GM21529 (cell line): ENCODE results near the gene GRAMD1A.
"Not testable (repeated sequence)": the region's sequence is repeated elsewhere in the genome, so short reads cannot be mapped to it uniquely, and the experiment has no call there.

ENCODE experiments used
- ATAC-seq: cut with Tn5 transposase; IDR thresholded peaks from one replicate; pipeline ENCODE4 v1.9.1; 2021; ENCODE audit not compliant: unreplicated experiment

Gene GRAMD1A

GRCh38 chr19:35034588-35035382, 34.7 kb downstream of the GRAMD1A start:
- no peak for ATAC-seq

DNA sequence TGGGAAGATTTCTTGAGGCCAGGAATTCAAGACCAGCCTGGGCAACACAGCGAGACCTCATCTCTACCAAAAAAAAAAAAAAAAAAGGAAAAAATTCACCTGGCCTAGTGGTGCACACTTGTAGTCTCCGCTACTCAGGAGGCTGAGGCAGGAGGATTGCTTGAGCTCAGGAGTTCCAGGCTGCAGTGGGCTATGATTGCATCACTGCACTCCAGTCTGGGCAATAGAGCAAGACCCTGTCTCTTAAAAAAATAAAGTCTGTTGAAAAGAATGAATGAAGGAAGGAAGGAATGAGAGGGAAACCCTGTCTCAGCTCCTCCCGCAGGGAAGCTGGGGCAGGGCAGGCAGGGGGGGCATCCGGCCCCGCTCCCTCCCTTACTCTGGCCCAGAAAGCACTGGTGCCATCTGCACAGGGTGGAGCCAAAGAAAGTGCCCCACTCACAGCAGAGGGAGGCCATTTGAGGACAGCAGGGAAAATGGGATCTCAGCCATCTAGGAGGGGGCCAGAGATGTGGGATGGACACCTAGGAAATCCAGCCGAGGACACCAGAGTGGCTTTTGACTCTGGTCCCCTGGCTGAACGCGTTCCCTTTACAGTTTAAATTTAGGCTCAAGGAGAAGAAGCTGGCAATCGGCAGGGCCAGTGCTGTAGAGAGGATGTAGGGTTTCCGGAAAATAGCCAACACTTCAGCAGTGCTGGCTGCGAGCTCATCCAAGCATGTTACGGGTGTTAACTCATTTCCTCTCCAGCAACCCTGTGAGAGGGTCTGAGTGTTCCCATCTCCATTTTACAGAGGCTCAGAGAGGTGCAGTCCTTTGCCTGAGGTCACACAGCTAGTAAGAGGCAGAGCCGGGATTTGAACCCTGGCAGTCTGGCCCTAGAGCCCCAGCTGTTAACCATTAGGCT, 37.8 kb downstream of the GRAMD1A start:
- ATAC-seq: no peak

DNA sequence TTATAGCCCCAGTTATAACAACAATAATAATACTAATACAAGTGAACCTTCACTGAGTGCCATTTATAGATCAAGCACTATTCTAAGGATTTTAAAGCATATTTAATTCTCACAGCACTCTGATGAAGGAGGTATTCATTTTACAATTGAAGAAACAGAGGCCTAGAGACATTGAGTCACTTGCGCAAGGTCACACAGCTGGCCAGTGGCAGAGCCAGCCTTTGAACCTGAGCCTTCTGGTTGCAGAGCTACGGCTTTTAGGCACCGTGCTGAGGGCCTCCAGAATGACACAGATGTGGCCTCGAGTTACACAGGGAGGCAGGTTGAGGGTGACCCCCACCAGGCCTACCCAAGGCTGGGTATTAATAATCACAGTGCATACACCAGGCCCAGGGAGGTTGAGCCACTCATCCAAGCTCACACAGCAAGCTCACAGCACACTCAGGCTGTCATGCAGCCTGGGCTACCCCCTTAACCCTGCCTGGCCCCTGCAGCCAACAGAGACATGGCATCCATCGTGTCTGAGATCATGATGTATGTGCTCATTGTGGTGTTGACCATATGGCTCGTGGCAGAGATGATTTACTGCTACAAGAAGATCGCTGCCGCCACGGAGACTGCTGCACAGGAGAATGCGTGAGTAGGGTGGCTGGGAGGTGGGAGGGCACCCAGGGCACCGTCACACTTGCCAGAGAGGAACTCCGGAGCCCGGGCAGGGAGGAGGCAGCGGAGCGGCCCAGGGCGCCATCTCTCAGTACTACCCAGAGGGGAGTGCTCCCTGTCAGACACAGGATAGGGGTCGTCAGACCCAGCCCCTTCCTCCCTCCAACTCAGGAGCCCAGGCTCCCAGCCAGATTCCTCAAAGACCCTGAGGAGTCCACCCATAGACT, 38.7 kb downstream of the GRAMD1A start:
- no peak for ATAC-seq

GRCh38 chr19:35039881-35040825, 40.0 kb downstream of the GRAMD1A start:
- ATAC-seq: no peak

- ATAC-seq: no peak
Observed at GRCh38 chr19:35040826-35041547, 40.9 kb downstream of the GRAMD1A start.

GRCh38 chr19:35041548-35042055, 41.5 kb downstream of the GRAMD1A start, which contains the start of gene HPN:
Gene HPN (plus strand): TSS chr19:35041721. CDS start chr19:35042507, 786 bp downstream.
- no peak for ATAC-seq

- ATAC-seq: no peak
Observed at GRCh38 chr19:35042056-35042730, 42.1 kb downstream of the GRAMD1A start.

DNA sequence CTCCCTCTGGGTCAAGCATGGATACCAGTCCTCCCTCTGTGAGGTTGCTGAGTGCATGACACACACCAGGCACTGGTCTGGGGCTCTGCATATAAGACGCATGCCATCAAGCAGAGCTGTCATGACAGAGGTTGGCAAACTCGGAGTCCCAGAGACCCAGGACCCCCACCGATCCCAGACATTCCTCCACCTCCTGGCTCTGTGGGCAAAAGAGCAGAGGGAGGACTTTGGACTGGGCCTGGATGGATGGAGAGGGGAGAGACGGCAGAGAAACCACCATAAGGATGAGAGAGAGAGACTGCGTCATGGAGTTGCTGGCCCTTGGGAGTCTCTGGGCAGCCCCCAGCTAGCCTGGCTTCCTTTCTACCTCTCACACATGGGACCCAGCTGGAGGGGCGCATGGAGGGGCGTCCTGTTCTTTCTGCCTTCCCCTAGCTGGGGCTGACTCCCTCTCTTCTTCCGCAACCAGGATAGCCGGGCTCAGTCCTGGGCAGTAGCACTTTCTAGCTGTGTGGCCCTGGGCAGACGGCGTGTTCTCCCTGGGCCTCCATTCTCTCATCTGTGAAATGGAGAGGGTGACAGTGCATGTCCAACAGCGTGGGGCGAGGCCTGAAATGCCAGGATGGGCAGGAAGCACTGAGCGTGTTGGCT, 43.0 kb downstream of the GRAMD1A start:
- ATAC-seq: no peak

GRCh38 chr19:35043906-35044305, 43.8 kb downstream of the GRAMD1A start:
- ATAC-seq: no peak

DNA sequence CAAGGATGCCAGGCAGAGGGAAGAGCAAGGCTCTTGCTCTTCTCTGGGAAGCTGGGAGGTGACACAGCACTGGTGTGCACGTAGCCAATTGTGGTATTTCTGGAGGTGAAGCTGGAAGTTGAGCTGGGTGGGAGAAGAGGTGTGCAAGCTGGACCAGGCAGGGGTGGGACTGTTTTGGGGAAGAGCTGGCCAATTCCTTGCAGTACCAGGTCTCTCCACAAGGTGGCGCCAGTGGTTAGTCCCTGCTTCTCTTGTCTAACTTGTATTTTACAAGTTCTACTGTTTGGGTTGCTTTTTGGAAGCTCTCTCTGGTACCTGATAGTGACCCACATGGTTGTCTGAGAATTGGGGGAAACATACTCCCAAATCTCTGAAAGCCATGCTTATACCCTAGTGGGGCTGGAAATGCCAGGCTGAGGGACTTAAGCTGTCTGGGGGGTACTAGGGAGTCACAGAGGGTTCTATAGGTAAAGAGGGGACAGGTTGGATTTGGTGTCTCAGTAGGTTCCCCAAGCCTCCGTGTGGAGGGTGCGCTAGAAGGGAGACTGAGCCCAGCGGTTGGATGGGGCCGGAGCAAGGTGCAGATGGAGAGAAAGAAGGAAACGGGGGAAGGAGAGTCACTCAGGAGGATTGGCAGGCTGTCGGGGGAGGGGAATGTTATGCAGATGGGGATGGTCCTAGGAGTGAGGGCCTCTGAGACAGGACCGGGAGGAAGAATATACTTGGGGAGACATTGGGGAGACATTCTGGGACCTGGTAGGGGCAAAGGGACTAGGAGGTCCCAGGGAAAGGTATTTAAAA, 44.4 kb downstream of the GRAMD1A start:
- ATAC-seq: no peak

DNA sequence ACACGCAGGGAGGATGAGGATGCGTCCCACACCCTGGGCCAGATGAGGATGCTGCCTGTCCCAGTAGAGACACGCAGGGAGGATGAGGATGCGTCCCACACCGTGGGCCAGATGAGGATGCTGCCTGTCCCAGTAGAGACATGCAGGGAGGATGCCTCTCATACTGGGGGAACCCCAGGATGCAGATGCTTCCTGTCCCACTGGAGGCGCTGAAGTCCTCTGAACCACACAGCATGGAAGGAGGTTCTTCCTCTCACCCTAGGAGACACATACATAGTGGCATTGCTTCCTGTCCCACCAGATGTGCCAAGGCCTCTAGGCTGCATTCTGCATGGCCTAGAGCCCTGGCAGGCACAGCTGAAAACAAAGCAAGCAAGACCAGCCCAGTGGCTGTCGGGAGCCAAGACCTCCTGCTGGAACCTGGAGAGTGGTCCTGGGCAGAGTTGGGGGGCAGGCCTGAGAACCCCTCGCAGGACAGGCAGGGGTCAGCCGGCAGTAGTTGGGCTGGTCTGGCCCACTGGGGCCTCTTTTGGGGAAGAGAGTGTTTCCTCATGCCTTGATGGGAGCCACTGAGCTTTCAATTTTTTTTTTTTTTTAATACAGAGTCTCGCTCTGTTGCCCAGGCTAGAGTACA, 45.7 kb downstream of the GRAMD1A start:
- peak; percentile 70 for ATAC-seq

DNA sequence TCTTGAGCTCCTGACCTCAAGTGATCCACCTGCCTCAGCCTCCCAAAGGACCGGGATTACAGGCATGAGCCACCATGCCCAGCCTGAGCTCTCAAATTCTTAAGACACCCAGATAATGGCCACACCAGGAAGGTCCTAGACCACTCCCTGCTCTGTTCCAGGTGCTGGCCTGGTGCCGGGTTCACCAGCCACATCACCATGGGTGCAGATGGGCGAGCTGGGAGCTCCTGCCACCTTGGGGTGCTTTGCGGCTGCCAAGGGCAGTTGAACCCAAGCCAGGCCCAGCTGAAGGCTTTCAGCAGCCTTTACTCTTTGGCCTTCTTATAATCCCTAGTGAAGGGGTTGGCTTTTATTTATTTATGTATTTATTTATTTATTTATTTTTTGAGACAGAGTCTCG, 46.3 kb downstream of the GRAMD1A start:
- ATAC-seq: no peak

- no peak for ATAC-seq
Observed at GRCh38 chr19:35048911-35049411, 48.8 kb downstream of the GRAMD1A start.

- ATAC-seq: no peak
Observed at GRCh38 chr19:35049456-35049855, 49.3 kb downstream of the GRAMD1A start.

- not testable (repeated sequence) for ATAC-seq
Observed at GRCh38 chr19:35050662-35051061, 50.5 kb downstream of the GRAMD1A start.

DNA sequence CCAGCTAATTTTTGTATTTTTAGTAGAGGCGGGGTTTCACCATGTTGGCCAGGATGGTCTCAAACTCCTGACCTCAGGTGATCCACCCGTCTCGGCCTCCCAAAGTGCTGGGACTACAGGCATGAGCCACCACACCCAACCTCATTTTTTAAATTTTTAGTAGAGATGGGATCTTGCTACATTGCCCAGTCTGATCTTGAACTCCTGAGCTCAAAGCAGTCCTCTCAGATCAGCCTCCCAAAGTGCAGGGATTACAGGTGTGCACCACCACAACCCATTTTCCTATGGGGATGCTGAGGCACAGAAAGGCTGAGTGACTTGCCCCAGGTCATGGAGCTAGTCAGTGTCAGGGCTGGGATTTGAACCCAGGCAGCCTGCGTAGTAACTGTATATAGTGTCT, 51.1 kb downstream of the GRAMD1A start:
- not testable (repeated sequence) for ATAC-seq
